Skeletal muscle satellite cell (primary cell): Measurements from ENCODE around the gene TBCD.

Source experiments
- H3K27me3 ChIP-seq: 2 replicates; pipeline ENCODE4 v1.7.0; 2013; ENCODE audit warnings: low read length; ENCODE audit not compliant: control insufficient read depth, insufficient read depth
- H3K36me3 ChIP-seq: 2 replicates; pipeline ENCODE4 v1.7.0; 2013; ENCODE audit warnings: mild to moderate bottlenecking, control low read depth, low read length; ENCODE audit not compliant: insufficient read depth
- H3K4me1 ChIP-seq: 2 replicates; pipeline ENCODE4 v1.7.0; 2013; ENCODE audit warnings: low read length; ENCODE audit not compliant: control insufficient read depth, insufficient read depth
- H3K4me2 ChIP-seq: 2 replicates; pipeline ENCODE4 v1.7.0; 2013; ENCODE audit warnings: mild to moderate bottlenecking, low read length
- H3K4me3 ChIP-seq: 2 replicates; pipeline ENCODE4 v1.7.0; 2013; ENCODE audit warnings: low read length
- H3K9ac ChIP-seq: 2 replicates; pipeline ENCODE4 v1.7.0; 2013; ENCODE audit warnings: mild to moderate bottlenecking, low read depth, low read length, moderate library complexity
- H3K9me3 ChIP-seq: replicated peaks from 2 replicates; pipeline ENCODE4 v1.7.0; 2013; ENCODE audit warnings: mild to moderate bottlenecking, control low read depth, low read length

Gene TBCD

DNA sequence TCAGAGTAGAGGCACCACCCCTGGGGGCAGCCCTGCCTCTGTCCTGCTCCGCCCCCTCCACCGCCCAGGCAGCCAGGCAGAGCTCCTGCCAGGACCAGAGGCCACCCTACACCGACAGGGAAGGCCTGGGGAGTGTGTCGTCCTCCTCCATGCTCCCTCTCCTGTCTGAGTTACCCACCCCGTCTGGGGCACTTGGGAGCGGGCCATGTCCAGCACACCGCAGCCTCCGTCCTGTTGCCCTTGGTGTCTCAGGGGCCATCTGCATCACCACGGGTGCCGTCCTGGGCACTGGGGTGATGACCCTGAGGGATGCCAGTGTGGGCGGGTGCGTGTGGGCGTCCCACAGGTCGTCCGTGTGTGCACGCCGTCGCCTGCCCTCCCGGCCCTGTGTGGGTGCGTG, 153.3 kb downstream of the TBCD start:
- peaks cover 16% of the 10 kb centered on the region for H3K4me1 ChIP-seq
- H3K9me3 ChIP-seq: no peaks in the 10 kb centered on the region
- H3K4me3 ChIP-seq: no peak overlapping the region
- no peak overlapping the region for H3K9ac ChIP-seq
- no peaks in the 10 kb centered on the region for H3K36me3 ChIP-seq
- H3K4me2 ChIP-seq: no peak overlapping the region
- H3K27me3 ChIP-seq: no peaks in the 10 kb centered on the region

DNA sequence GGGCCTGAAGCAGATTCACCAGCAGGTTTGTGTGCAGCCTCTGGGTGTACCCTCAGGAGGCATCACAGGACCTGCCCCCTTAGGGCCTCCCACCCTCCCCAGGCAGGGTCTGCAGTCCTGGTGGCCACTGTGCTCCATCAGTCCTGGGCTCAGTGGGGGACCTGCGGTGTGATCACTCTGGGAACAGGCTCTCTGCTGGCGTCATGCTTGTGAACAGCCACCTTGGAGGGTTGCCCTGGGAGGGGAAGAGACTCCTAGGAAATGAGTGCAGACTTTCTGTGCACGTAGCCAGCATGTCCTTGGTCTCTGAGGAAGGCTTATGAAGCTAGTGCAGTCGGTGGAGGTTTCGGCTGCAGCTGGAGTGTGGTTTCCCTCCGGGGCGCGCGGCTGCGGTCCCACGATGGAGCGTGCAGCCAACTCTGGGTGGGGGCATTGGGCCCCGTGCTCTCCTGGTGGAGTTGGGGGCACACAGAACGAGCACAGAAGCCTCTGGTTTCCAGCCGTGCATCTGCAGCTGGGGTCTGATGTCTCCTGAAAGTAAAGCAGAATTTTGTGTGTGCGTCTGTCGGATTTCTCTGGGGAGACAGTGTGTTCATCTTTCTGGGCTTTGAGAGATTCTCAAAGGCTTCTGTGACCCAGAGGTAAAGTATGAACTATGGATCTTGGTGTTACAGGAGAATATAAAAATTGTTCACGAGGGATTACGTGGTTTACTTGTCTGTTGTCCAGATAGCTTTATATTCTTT, 156.1 kb downstream of the TBCD start:
- no peak overlapping the region for H3K4me2 ChIP-seq
- no peaks in the 10 kb centered on the region for H3K36me3 ChIP-seq
- no peak overlapping the region for H3K9ac ChIP-seq
- no peaks in the 10 kb centered on the region for H3K4me1 ChIP-seq
- H3K9me3 ChIP-seq: no peaks in the 10 kb centered on the region
- no peaks in the 10 kb centered on the region for H3K27me3 ChIP-seq
- no peak overlapping the region for H3K4me3 ChIP-seq

DNA sequence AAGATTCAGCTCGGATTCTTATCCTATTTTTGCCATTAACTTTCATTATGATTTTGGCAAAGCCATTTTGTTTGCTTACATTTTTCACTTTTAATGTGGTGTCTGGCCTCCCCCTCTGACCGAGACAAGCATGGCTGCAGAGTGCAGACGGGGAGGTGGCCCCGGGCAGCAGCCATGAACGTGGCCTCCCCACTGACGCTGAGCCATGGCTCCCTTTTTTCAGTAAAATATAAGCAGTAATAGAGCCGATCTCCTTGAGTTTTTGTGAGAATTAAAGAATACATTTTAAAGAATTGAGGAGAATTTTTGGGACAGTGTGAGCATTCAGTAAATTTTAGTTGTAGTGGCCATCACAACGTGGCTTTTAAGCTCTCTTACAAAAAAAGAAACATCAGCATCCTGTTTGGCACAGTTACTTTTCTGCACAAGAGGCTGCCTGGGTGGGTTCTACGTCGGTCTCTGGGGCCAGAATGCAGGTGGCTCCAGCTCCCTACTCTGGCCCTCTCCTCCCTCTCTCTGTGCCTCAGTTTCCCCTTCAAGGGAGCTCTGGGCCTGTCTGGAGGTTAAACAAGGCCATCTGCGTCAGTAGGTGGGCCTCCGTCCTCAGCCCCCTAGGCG, 156.8 kb downstream of the TBCD start:
- H3K9ac ChIP-seq: no peak overlapping the region
- no peaks in the 10 kb centered on the region for H3K9me3 ChIP-seq
- H3K27me3 ChIP-seq: no peaks in the 10 kb centered on the region
- no peaks in the 10 kb centered on the region for H3K36me3 ChIP-seq
- no peaks in the 10 kb centered on the region for H3K4me1 ChIP-seq
- no peak overlapping the region for H3K4me2 ChIP-seq
- H3K4me3 ChIP-seq: no peak overlapping the region

DNA sequence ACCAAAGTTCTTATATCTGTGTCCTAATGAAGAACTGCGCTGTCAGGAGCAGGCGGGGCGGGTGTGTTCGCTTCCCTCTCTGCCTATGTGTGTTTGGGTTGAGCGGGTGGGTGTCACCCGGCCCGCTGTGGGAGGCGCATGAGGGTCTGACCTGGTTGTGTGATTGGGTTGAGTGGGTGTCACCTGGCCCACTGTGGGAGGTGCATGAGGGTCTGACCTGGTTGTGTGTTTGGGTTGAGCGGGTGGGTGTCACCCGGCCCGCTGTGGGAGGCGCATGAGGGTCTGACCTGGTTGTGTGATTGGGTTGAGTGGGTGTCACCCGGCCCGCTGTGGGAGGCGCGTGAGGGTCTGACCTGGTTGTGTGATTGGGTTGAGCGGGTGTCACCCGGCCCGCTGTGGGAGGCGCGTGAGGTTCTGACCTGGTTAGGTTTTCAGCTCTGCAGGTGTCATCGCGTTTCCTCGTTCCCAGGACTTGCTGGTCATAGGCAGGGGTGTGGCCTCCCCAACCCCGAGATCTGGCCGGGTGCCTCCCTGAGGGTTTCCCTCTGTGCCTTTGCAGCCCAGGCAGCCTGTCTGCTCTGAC, 157.5 kb downstream of the TBCD start:
- no peak overlapping the region for H3K9ac ChIP-seq
- no peaks in the 10 kb centered on the region for H3K36me3 ChIP-seq
- H3K4me1 ChIP-seq: peaks cover 6% of the 10 kb centered on the region
- H3K4me2 ChIP-seq: no peak overlapping the region
- H3K27me3 ChIP-seq: no peaks in the 10 kb centered on the region
- no peaks in the 10 kb centered on the region for H3K9me3 ChIP-seq
- H3K4me3 ChIP-seq: no peak overlapping the region

DNA sequence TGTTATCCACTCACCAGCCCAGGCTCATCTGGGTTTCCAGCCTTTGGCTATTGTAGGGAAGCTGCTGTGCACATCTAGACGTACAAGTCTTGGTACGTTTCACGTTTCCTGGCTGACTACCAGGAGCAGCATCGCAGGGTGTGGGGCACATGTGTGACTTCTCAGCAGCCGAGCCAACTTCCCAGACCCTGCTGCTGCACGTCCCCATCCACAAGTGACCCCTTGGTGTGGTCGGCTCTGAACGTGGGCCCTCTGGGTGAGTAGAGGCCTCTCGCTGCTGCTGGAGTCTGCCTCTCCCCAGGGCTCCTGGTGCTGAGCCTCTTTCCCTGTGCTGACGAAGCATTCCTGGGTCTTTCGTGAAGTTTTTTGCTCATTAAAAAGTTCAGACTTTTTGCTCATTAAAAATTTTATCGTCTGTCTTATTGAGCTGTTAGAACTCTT, 158.2 kb downstream of the TBCD start:
- Histone ChIP-seq H3K4me3 (no peak overlapping the region), H3K4me2 (no peak overlapping the region), H3K4me1 (peaks cover 11% of the 10 kb centered on the region), H3K27me3 (no peaks in the 10 kb centered on the region), H3K36me3 (no peaks in the 10 kb centered on the region), H3K9me3 (no peaks in the 10 kb centered on the region), H3K9ac (no peak overlapping the region)

DNA sequence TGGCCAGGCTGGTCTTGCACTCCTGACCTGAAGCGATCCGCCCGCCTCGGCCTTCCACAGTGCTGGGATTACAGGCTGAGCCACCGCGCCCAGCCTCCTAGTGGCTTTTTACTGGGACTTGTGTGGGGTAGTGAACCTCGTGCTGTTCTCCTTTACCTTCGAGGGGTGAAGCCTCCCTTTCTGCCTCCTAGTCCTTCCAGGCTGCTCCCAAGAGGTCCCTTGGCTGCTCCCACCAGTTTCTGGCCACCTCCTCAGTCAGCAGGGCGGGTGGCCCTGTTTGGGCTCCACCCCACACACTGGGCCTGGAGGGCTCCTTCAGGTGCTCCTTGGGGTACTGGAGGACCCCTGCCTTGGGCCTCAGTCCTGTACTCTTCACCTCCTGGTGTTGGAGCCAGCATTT, 158.9 kb downstream of the TBCD start:
- Histone ChIP-seq H3K4me2 (no peak overlapping the region), H3K27me3 (no peaks in the 10 kb centered on the region), H3K4me3 (no peak overlapping the region), H3K36me3 (no peaks in the 10 kb centered on the region), H3K9ac (no peak overlapping the region), H3K4me1 (peaks cover 11% of the 10 kb centered on the region), H3K9me3 (no peaks in the 10 kb centered on the region)

DNA sequence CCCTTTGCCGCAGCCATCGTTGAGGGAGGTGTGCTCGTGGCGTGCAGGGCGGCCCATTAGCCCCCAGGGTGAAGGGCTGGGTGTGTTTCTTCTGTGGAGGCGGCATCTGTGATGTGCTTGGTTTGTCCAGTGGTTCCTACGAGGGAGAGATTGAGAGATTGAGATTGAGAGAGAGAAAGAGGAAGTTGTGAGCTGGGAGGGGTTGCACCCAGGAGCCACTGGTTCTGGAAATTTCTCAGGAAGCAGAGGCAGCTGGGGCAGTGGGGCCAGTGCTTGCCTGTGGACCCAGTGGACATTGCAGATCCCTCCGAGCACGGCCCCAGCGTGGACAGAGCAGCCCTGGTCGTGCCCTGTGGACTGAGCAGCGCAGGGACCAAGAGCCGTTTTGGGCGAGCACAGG, 160.0 kb downstream of the TBCD start:
- Histone ChIP-seq H3K36me3 (no peaks in the 10 kb centered on the region), H3K4me2 (no peak overlapping the region)

DNA sequence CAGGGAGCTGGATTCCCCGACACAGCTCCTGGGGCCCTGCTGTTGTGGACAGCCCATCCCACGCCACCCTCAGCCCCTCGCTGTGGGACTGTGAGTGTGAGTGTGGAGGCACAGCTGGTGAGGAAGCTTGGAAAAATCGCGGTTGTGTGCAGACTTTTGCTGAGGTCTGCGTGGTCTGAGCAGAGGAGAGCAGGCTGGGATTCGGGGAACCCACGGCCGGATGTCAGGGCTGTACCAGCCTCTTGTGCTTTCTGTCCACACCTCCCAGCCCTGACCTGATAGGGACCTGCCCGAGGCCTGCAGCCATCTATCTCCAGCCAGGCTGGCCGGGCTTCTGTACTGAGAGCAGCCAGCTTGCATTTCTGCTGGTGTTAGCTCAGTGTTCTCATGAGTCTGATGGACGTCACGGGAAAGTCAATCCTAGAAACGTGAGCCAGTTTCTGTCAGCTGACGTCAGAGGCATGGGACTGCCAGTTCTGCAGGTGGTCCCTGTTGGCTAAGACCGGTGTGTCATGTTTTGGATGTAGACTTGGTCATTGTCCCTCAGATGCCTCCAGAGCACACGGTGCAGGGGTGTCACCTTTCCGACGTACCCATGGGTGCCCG, 160.7 kb downstream of the TBCD start:
- H3K4me1 ChIP-seq: peaks cover 11% of the 10 kb centered on the region
- H3K36me3 ChIP-seq: no peaks in the 10 kb centered on the region
- H3K9ac ChIP-seq: no peak overlapping the region
- no peak overlapping the region for H3K4me3 ChIP-seq
- H3K27me3 ChIP-seq: no peaks in the 10 kb centered on the region
- H3K4me2 ChIP-seq: no peak overlapping the region
- H3K9me3 ChIP-seq: no peaks in the 10 kb centered on the region

More for the DNA sequence above, 160.0 kb downstream of the TBCD start:
- H3K4me3 ChIP-seq: no peak overlapping the region
- peaks cover 11% of the 10 kb centered on the region for H3K4me1 ChIP-seq
- no peaks in the 10 kb centered on the region for H3K9me3 ChIP-seq
- H3K9ac ChIP-seq: no peak overlapping the region
- H3K27me3 ChIP-seq: no peaks in the 10 kb centered on the region

DNA sequence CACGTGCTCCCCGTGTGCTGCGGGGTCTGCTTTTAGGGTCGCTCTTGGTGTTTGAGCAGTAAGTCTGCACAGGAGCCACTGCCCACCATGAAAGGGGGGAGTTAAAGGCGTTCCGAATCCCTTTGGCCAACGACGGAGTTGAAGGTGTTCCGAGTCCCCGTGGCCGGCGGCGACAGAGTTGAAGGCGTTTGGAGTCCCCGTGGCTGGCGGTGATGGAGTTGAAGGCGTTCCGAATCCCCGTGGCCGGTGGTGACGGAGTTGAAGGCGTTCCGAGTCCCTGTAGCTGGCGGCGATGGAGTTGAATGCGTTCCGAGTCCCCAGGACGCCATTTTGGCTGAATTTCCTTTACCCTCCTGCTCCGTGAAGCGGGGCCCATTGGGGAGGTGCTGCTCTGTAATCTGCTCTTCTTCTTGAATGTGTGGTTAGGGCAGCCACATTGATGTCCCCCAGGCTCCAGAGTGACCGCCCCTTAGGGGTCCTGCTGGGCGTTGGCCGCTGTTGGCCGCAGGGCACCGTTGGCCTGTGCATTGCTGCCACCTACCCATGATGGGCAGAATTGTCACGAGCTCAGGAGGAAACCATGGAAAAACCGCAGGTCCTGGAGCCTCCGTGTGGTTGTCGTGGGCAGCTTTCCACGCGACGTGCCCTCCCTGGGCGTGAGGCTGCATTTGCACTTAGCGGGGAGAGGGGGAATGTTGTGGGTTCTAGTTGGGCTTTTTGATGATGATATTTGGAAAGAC, 161.6 kb downstream of the TBCD start:
- Histone ChIP-seq H3K9ac (no peak overlapping the region), H3K36me3 (no peaks in the 10 kb centered on the region), H3K4me2 (no peak overlapping the region), H3K27me3 (no peaks in the 10 kb centered on the region), H3K9me3 (no peaks in the 10 kb centered on the region), H3K4me1 (peaks cover 11% of the 10 kb centered on the region), H3K4me3 (no peak overlapping the region)

DNA sequence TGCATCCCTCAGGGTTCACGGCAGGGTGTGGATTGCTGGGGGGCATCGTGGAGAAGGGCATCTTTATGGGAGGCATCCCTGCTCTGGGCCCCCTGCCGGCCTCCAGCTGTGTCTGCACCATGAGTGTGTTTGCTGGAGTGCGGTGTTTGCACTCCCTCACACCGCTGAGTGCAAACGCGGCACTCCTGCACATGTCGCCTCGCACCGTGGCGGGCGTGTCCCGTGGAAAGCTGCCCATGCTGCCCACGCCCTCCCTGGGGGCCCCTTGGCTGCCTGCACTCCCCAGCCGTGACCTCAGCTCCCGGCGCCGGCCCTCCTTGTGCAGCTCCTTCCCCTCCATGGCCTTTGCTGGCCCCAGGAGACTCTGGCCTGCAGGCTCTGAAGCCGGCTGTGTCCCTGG, 162.5 kb downstream of the TBCD start:
- Histone ChIP-seq H3K27me3 (no peaks in the 10 kb centered on the region), H3K4me2 (peak overlapping the region; percentile 48), H3K4me3 (no peak overlapping the region), H3K4me1 (peaks cover 11% of the 10 kb centered on the region), H3K9ac (no peak overlapping the region), H3K9me3 (no peaks in the 10 kb centered on the region), H3K36me3 (no peaks in the 10 kb centered on the region)
